ENCODE measurements around the gene HEATR5B.

GRCh38 chr2:36993841-36994620 lies 90.1 kb downstream of the HEATR5B start:
- TF ChIP-seq POLR2A (IDR thresholded peaks at IDR 0.05; ENCODE audit: low read depth, low read length) (no peak), CTCF (conservative IDR thresholded peaks at IDR 0.05; ENCODE audit: low read depth, low read length) (no peak), BHLHE40 (IDR thresholded peaks at IDR 0.05; ENCODE audit: low read depth, low read length) (no peak), NFE2L2 (IDR thresholded peaks at IDR 0.05; ENCODE audit: low read depth, low read length) (no peak), MAFK (IDR thresholded peaks at IDR 0.05; ENCODE audit: low read depth, low read length) (no peak), RCOR1 (IDR thresholded peaks at IDR 0.05; ENCODE audit: insufficient replicate concordance, low read length) (no peak), FOS (IDR thresholded peaks at IDR 0.05; ENCODE audit: low read depth, low read length) (no peak), SMC3 (IDR thresholded peaks at IDR 0.05; ENCODE audit: low read depth, low read length) (no peak), CEBPB (IDR thresholded peaks at IDR 0.05; ENCODE audit: low read depth, low read length) (no peak), USF2 (IDR thresholded peaks at IDR 0.05; ENCODE audit: low read depth, low read length) (no peak), MXI1 (IDR thresholded peaks at IDR 0.05; ENCODE audit: borderline replicate concordance, low read depth, low read length) (no peak), CHD1 (IDR thresholded peaks at IDR 0.05; ENCODE audit: low read depth, low read length) (no peak), RAD21 (IDR thresholded peaks at IDR 0.05; ENCODE audit: low read length) (no peak), ELK1 (IDR thresholded peaks at IDR 0.05; ENCODE audit: borderline replicate concordance, low read depth, low read length) (no peak)
